Prostate gland (tissue), 2 donors: ENCODE data around the gene OSBPL2.

ENCODE experiments used
- POLR2A ChIP-seq: fragments of 450-650 bp; IDR thresholded peaks from one replicate; pipeline ENCODE4 v1.6.1; 2016; ENCODE audit warnings: antibody characterized with exemption, mild to moderate bottlenecking
- POLR2AphosphoS5 ChIP-seq: sonication (generic); formaldehyde crosslinking; IDR thresholded peaks from one replicate; pipeline ENCODE4 v1.6.1; 2017; ENCODE audit warnings: antibody characterized with exemption
- TF ChIP-seq, protein P1 (sequence below), 4 experiments: fragments of 200-600 bp in 2 of 4; fragments of 450-650 bp in 2 of 4; sonication (generic) in 2 of 4; IDR thresholded peaks; 1 replicate in 3 of 4; 2 replicates in 1 of 4; pipeline ENCODE4 v1.5.1; 2016 to 2019; ENCODE audit warnings: antibody characterized with exemption in 4 of 4, mild to moderate bottlenecking in 2 of 4, moderate library complexity in 2 of 4

DNA sequence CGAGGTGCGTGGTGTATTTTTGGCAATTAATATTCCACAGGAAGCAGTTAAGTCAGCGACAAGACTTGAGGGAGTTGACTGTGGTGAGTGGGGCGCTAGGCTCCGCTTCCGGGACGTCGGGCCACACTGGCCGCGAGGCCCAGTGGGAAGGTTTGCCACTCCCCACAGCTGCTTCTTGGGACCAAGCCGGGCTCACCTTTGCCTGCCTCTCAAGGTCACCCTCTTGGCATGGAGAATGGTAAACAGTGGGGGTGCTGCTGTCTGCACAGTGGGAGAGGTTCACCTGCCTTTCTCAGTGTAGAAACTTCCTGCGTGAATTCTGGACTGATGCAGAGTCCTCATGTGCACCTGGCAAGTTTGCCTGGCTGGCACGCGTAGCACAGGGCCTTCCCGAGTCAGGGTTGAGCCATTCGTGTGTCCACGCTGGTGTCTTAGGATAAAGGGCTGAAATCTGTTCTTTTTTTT is 6.4 kb downstream of the OSBPL2 start:
- TF ChIP-seq POLR2A (no peak), POLR2AphosphoS5 (no peak)
- TF ChIP-seq, protein P1, sequence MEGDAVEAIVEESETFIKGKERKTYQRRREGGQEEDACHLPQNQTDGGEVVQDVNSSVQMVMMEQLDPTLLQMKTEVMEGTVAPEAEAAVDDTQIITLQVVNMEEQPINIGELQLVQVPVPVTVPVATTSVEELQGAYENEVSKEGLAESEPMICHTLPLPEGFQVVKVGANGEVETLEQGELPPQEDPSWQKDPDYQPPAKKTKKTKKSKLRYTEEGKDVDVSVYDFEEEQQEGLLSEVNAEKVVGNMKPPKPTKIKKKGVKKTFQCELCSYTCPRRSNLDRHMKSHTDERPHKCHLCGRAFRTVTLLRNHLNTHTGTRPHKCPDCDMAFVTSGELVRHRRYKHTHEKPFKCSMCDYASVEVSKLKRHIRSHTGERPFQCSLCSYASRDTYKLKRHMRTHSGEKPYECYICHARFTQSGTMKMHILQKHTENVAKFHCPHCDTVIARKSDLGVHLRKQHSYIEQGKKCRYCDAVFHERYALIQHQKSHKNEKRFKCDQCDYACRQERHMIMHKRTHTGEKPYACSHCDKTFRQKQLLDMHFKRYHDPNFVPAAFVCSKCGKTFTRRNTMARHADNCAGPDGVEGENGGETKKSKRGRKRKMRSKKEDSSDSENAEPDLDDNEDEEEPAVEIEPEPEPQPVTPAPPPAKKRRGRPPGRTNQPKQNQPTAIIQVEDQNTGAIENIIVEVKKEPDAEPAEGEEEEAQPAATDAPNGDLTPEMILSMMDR (IDR thresholded peaks at IDR 0.05), result no peak
